HepG2 (cell line): ENCODE measurements around the gene MZF1. TPM values are rescaled to one million over a fixed set of nuclear protein-coding genes. Genes with fewer than 3 reads are reported as not detected.
A peak's percentile ranks its signal among the peaks of the same experiment; 100 is the strongest.

Experiments
- AKNA ChIP-seq: sonication (generic); formaldehyde crosslinking; IDR thresholded peaks from 2 replicates; pipeline ENCODE4 v1.4.0; 2020; ENCODE audit warnings: missing genetic modification reagents, borderline replicate concordance
- DMTF1 ChIP-seq: sonication (generic); formaldehyde crosslinking; IDR thresholded peaks from 2 replicates; pipeline ENCODE4 v1.4.0; 2020; ENCODE audit warnings: mild to moderate bottlenecking, missing genetic modification reagents
- ETS1 ChIP-seq: sonication (generic); formaldehyde crosslinking; IDR thresholded peaks from 2 replicates; pipeline ENCODE4 v1.4.0; 2020; ENCODE audit warnings: missing genetic modification reagents
- ISX ChIP-seq: sonication (generic); formaldehyde crosslinking; conservative IDR thresholded peaks from 2 replicates; pipeline ENCODE4 v1.5.0; 2020; ENCODE audit warnings: missing genetic modification reagents
- KLF12 ChIP-seq: sonication (generic); formaldehyde crosslinking; IDR thresholded peaks from 2 replicates; pipeline ENCODE4 v1.4.0; 2020; ENCODE audit warnings: missing genetic modification reagents, borderline replicate concordance
- MEF2D ChIP-seq: sonication (generic); formaldehyde crosslinking; IDR thresholded peaks from 2 replicates; pipeline ENCODE4 v1.5.1; 2020; ENCODE audit warnings: mild to moderate bottlenecking, missing genetic modification reagents
- MIER3 ChIP-seq: IDR thresholded peaks from 2 replicates; pipeline ENCODE4 v1.6.1; 2016; ENCODE audit warnings: missing compliant biosample characterization, borderline replicate concordance
- MXD3 ChIP-seq: IDR thresholded peaks from 2 replicates; pipeline ENCODE4 v1.6.1; 2016; ENCODE audit warnings: mild to moderate bottlenecking, missing biosample characterization, missing genetic modification reagents
- PRPF4 ChIP-seq: fragments of 200-400 bp; formaldehyde crosslinking; IDR thresholded peaks from 2 replicates; pipeline ENCODE4 v1.6.1; 2016; ENCODE audit warnings: low read length, low read depth; ENCODE audit not compliant: poor library complexity, severe bottlenecking
- RCOR2 ChIP-seq: IDR thresholded peaks from 2 replicates; pipeline ENCODE4 v1.6.1; 2016; ENCODE audit warnings: missing biosample characterization, missing genetic modification reagents
- SMARCE1 ChIP-seq: fragments of 450-650 bp; IDR thresholded peaks from 2 replicates; pipeline ENCODE4 v1.6.1; 2017; ENCODE audit warnings: borderline replicate concordance
- TIGD3 ChIP-seq: sonication (generic); formaldehyde crosslinking; IDR thresholded peaks from 2 replicates; pipeline ENCODE4 v1.5.1; 2020; ENCODE audit warnings: mild to moderate bottlenecking, missing genetic modification reagents, borderline replicate concordance
- ZC3H4 ChIP-seq: sonication (generic); formaldehyde crosslinking; IDR thresholded peaks from 2 replicates; pipeline ENCODE4 v1.4.0; 2020; ENCODE audit warnings: missing genetic modification reagents, borderline replicate concordance
- ZFX ChIP-seq: sonication (generic); formaldehyde crosslinking; IDR thresholded peaks from 2 replicates; pipeline ENCODE4 v1.4.0; 2020; ENCODE audit warnings: mild to moderate bottlenecking, low read depth, missing genetic modification reagents, moderate library complexity
- ZNF205 ChIP-seq: IDR thresholded peaks from 2 replicates; pipeline ENCODE4 v1.6.1; 2018; ENCODE audit warnings: missing biosample characterization, missing genetic modification reagents
- ZNF569 ChIP-seq: sonication (generic); formaldehyde crosslinking; IDR thresholded peaks from 2 replicates; pipeline ENCODE4 v1.5.0; 2020; ENCODE audit warnings: mild to moderate bottlenecking, missing genetic modification reagents, moderate library complexity, borderline replicate concordance
- ZNF605 ChIP-seq: sonication (generic); formaldehyde crosslinking; IDR thresholded peaks from 2 replicates; pipeline ENCODE4 v1.8.0; 2022; ENCODE audit warnings: mild to moderate bottlenecking, missing genetic modification reagents
- ZNF781 ChIP-seq: sonication (generic); formaldehyde crosslinking; IDR thresholded peaks from 2 replicates; pipeline ENCODE4 v1.5.1; 2020; ENCODE audit warnings: borderline replicate concordance, mild to moderate bottlenecking, missing genetic modification reagents; ENCODE audit errors: not compliant biosample characterization
- polyA plus RNA-seq, 8 experiments: library from polyadenylated mRNA; depleted of rRNA in 3 of 8; stranded (reverse) in 7 of 8; unstranded in 1 of 8; fragments of >200 nt; fragmentation: Illumina TruSeq in 4 of 8; extraction: Trizol in 4 of 8; gene quantifications; 2 replicates each; pipeline versions ENCODE4 v1.2.1 to v1.2.3, GENCODE V29; 2011 to 2016; ENCODE audit warnings: low read depth in 4 of 8, missing spikeins in 1 of 8, mixed read lengths in 1 of 8; ENCODE audit not compliant: insufficient read depth in 1 of 8
- total RNA-seq, 5 experiments: library from RNA; depleted of rRNA; stranded (reverse); fragments of >200 nt; fragmentation: Illumina TruSeq; extraction: Trizol; gene quantifications; 2 replicates each; pipeline ENCODE4 v1.2.3, GENCODE V29; 2016; ENCODE audit warnings: low read depth in 1 of 5

MZF1 gene
- total and polyA plus RNA-seq, 2 of the 13 experiments (the other 11 are each of a cell fraction or from before 2014, with no cell fraction given), result 3.1 to 8.1 TPM

- peak; percentile 70 for TF ChIP-seq MIER3
- peak; percentile 75; the same call in 1 of the 2 replicates for TF ChIP-seq ZNF605
- peak; percentile 97 for TF ChIP-seq ZC3H4 (CRISPR knock-in tag)
- TF ChIP-seq MXD3 (CRISPR knock-in tag), result peak; percentile 70
- TF ChIP-seq ZNF781 (CRISPR knock-in tag), result peak; percentile 67
- TF ChIP-seq DMTF1, result 0 out of 2 replicates have a peak, but pooled peaks have one; percentile 45
- TF ChIP-seq RCOR2 (CRISPR knock-in tag), result no peak
- TF ChIP-seq PRPF4, result no peak
- TF ChIP-seq ISX (CRISPR knock-in tag), result no peak
- no peak for TF ChIP-seq ZNF205 (CRISPR knock-in tag)
- peak; percentile 68 for TF ChIP-seq MEF2D (CRISPR knock-in tag)
- TF ChIP-seq ZFX (CRISPR knock-in tag), result peak; percentile 89
- TF ChIP-seq TIGD3, result no peak
- no peak for TF ChIP-seq ETS1 (CRISPR knock-in tag)
- no peak for TF ChIP-seq KLF12
- 0 out of 2 replicates have a peak, but pooled peaks have one; percentile 27 for TF ChIP-seq ZNF569 (CRISPR knock-in tag)
- TF ChIP-seq SMARCE1, result no peak
- TF ChIP-seq AKNA, result no peak
Observed at GRCh38 chr19:58559275-58560006, 13.7 kb downstream of the MZF1 start (continued).
